Neutrophil (primary cell): ENCODE results near the gene RBMS3.
A peak's percentile ranks its signal among the peaks of the same experiment; 100 is the strongest.

ENCODE experiments used
- H3K27ac ChIP-seq: fragments of 200-600 bp; sonication (generic); 2 replicates; pipeline ENCODE4 v1.5.1; 2016; ENCODE audit warnings: mild to moderate bottlenecking, moderate library complexity
- H3K27me3 ChIP-seq: fragments of 200-600 bp; sonication (generic); 2 replicates; pipeline ENCODE4 v1.6.0; 2016; ENCODE audit warnings: mild to moderate bottlenecking
- H3K36me3 ChIP-seq: fragments of 200-600 bp; sonication (generic); 2 replicates; pipeline ENCODE4 v1.5.1; 2017
- H3K4me1 ChIP-seq, 2 experiments: fragments of 200-600 bp in 1 of 2; sonication (generic) in 1 of 2; 1 replicate in 1 of 2; 2 replicates in 1 of 2; pipeline versions ENCODE4 v1.5.1 to v1.6.1; 2013 to 2016; ENCODE audit warnings: low read depth in 1 of 2, low read length in 1 of 2, mild to moderate bottlenecking in 1 of 2, moderate library complexity in 1 of 2; ENCODE audit not compliant: control insufficient read depth in 1 of 2, insufficient read depth in 1 of 2
- H3K4me3 ChIP-seq, 2 experiments: fragments of 200-600 bp in 1 of 2; sonication (generic) in 1 of 2; 1 replicate in 1 of 2; 2 replicates in 1 of 2; pipeline ENCODE4 v1.5.1; 2013 to 2016; ENCODE audit warnings: low read depth in 1 of 2, low read length in 1 of 2, mild to moderate bottlenecking in 1 of 2, moderate library complexity in 1 of 2
- H3K9me3 ChIP-seq: fragments of 200-600 bp; sonication (generic); 2 replicates; pipeline ENCODE4 v1.5.1; 2016
- TF ChIP-seq, protein P1 (sequence below): fragments of 200-600 bp; sonication (generic); IDR thresholded peaks from 2 replicates; pipeline ENCODE4 v1.5.1; 2016; ENCODE audit warnings: antibody characterized with exemption

The RBMS3 gene

DNA sequence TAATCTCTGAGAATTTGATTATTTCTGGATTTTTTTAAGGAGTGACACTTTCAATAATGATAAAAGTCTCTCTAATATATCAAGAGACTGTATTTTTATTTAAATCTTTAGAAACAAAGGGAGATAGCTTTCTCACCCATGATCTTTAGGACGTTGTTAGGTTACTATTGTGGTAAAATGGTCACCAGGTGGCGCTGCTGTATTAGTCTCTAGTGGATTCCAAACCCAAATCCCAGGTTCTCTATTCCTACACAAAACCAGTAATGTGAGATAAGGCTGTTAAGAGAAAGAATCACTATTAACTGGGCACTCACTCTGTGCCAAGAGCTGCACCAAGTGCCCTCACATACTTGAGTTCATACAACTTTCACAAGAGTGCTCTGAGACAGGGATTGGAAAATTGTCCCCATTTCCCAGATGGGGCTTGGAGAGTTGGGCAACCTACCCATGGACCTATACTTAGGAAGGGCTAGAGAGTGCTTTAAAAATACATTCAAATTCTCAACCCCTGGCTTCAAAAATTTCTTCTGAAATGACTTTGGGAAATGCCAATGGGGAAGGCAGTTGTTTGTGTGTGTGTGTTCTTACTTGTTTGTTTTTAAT is 732.2 kb downstream of the RBMS3 start:
- H3K27me3 ChIP-seq: no peaks in the 10 kb centered on the region
- TF ChIP-seq, protein P1, sequence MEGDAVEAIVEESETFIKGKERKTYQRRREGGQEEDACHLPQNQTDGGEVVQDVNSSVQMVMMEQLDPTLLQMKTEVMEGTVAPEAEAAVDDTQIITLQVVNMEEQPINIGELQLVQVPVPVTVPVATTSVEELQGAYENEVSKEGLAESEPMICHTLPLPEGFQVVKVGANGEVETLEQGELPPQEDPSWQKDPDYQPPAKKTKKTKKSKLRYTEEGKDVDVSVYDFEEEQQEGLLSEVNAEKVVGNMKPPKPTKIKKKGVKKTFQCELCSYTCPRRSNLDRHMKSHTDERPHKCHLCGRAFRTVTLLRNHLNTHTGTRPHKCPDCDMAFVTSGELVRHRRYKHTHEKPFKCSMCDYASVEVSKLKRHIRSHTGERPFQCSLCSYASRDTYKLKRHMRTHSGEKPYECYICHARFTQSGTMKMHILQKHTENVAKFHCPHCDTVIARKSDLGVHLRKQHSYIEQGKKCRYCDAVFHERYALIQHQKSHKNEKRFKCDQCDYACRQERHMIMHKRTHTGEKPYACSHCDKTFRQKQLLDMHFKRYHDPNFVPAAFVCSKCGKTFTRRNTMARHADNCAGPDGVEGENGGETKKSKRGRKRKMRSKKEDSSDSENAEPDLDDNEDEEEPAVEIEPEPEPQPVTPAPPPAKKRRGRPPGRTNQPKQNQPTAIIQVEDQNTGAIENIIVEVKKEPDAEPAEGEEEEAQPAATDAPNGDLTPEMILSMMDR: peak; percentile 42
- H3K9me3 ChIP-seq: no peaks in the 10 kb centered on the region

GRCh38 chr3:30017901-30018300 is 737.0 kb downstream of the RBMS3 start:
- no peak overlapping the region for H3K4me3 ChIP-seq
- no peaks in the 10 kb centered on the region for H3K4me1 ChIP-seq
- no peak overlapping the region for H3K27ac ChIP-seq
- TF ChIP-seq, protein P1: no peak
- no peaks in the 10 kb centered on the region for H3K36me3 ChIP-seq
- H3K9me3 ChIP-seq: no peaks in the 10 kb centered on the region
- H3K27me3 ChIP-seq: no peaks in the 10 kb centered on the region

More for the DNA sequence above, 732.2 kb downstream of the RBMS3 start:
- Histone ChIP-seq H3K27ac (no peak overlapping the region), H3K4me3 (no peak overlapping the region), H3K4me1 (no peaks in the 10 kb centered on the region), H3K36me3 (no peaks in the 10 kb centered on the region)

- Histone ChIP-seq H3K4me1 (no peaks in the 10 kb centered on the region), H3K9me3 (no peaks in the 10 kb centered on the region), H3K27me3 (no peaks in the 10 kb centered on the region), H3K36me3 (no peaks in the 10 kb centered on the region), H3K4me3 (no peak overlapping the region), H3K27ac (no peak overlapping the region)
- TF ChIP-seq, protein P1: no peak
Measured at GRCh38 chr3:30020380-30020779, 739.5 kb downstream of the RBMS3 start.

DNA sequence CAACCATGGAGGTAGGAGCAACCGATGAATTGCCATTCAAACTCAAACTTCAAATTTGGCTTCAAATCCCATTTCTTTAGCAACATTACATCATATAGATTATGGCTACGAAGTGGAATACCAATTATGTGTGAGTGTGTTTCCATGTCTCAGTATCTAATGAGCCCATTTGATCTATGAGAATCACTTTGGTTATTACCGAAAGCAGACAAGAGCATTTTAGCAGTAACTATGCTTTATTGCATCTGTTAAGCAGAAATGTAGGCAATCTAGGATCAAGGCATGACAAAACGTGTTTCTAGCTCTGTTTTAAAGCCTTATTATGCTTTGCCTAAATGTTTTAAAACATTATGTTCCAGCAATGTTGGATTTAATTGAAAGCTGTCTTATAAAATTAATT is 743.6 kb downstream of the RBMS3 start:
- no peak overlapping the region for H3K27ac ChIP-seq
- no peaks in the 10 kb centered on the region for H3K36me3 ChIP-seq
- H3K27me3 ChIP-seq: no peaks in the 10 kb centered on the region
- H3K9me3 ChIP-seq: no peaks in the 10 kb centered on the region
- H3K4me3 ChIP-seq: no peak overlapping the region
- H3K4me1 ChIP-seq: no peaks in the 10 kb centered on the region
- TF ChIP-seq, protein P1: no peak

DNA sequence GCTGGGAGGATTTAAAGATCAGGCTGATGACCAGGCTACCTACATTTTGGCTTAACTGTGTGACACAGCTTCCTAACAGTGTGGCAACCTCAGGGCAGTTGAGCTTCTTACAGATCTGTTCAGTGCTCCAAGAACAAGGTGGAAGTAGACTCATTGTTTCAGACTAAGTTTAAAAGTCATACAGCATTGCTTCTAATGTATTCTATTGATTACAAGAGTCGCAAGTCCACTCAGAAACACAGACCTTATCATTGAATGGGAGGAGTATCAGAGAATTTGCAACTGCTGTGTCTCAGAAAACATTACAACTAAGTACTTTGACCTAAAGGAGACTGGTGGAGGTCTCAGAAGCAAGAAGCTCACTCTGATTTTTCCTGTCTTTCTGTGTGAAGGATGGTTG is 746.0 kb downstream of the RBMS3 start:
- Histone ChIP-seq H3K36me3 (no peaks in the 10 kb centered on the region), H3K4me3 (no peak overlapping the region), H3K27ac (no peak overlapping the region), H3K27me3 (no peaks in the 10 kb centered on the region), H3K4me1 (no peaks in the 10 kb centered on the region), H3K9me3 (no peaks in the 10 kb centered on the region)
- TF ChIP-seq, protein P1: no peak
